ENCODE measurements around the gene SAE1.

DNA sequence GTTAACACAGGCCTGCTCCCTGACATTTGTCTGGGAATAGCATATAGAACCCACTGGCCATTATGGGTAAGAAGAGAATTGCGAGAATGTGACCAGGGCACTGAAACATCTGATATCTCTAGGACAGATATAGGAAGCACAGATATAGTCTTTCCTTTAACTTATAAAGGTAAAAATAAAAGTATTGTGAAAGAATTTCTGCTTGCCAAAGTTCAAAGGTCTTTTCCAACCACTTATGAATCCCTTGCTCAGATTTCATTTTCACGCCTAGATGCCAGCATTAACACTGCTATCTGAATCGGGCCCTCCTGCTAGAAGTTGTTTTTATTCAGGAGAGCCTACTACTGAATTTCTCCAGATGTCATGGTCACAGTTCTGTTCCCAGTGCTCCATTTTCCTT lies 72.6 kb downstream of the SAE1 start:
- TF ChIP-seq LEF1 (IDR thresholded peaks at IDR 0.05; ENCODE audit: borderline replicate concordance) (no peak), FOXK2 (IDR thresholded peaks at IDR 0.05) (no peak), NFRKB (IDR thresholded peaks at IDR 0.05) (no peak), FOXM1 (IDR thresholded peaks at IDR 0.05; ENCODE audit: borderline replicate concordance) (no peak), SP1 (IDR thresholded peaks at IDR 0.05) (no peak), FOXA1 (IDR thresholded peaks at IDR 0.05) (no peak)
